T1000 (cell line): ENCODE measurements around the gene CCDC136.

ENCODE experiments used
- DNase-seq: peaks from one replicate; lab custom pipeline; 2025; ENCODE audit warnings: mixed read lengths; lab: John Stamatoyannopoulos, UW

The CCDC136 gene

GRCh38 chr7:128831994-128832879, 40.5 kb downstream of the CCDC136 start:
- no peak for DNase-seq

- no peak for DNase-seq
Measured at GRCh38 chr7:128832880-128833147, 41.0 kb downstream of the CCDC136 start.

- DNase-seq: no peak
Measured at GRCh38 chr7:128833148-128833945, 41.6 kb downstream of the CCDC136 start.

- DNase-seq: no peak
Measured at GRCh38 chr7:128833946-128834325, 42.2 kb downstream of the CCDC136 start.

- no peak for DNase-seq
Measured at GRCh38 chr7:128835231-128835751, 43.5 kb downstream of the CCDC136 start.

GRCh38 chr7:128835790-128836641, 44.2 kb downstream of the CCDC136 start:
- DNase-seq: no peak

GRCh38 chr7:128836729-128837348, 45.1 kb downstream of the CCDC136 start:
- no peak for DNase-seq

GRCh38 chr7:128837521-128837921, 45.8 kb downstream of the CCDC136 start:
- no peak for DNase-seq

GRCh38 chr7:128838109-128838779, 46.5 kb downstream of the CCDC136 start:
- DNase-seq: no peak

GRCh38 chr7:128838981-128839731, 47.4 kb downstream of the CCDC136 start:
- DNase-seq: no peak

- DNase-seq: no peak
Measured at GRCh38 chr7:128839751-128840177, 48.0 kb downstream of the CCDC136 start.

- DNase-seq: no peak
Measured at GRCh38 chr7:128840326-128841170, 48.8 kb downstream of the CCDC136 start.

GRCh38 chr7:128841171-128841690, 49.5 kb downstream of the CCDC136 start:
- no peak for DNase-seq

- no peak for DNase-seq
Measured at GRCh38 chr7:128841921-128842673, 50.3 kb downstream of the CCDC136 start.

- no peak for DNase-seq
Measured at GRCh38 chr7:128842674-128843641, 51.2 kb downstream of the CCDC136 start.

- DNase-seq: no peak
Measured at GRCh38 chr7:128843938-128844621, 52.3 kb downstream of the CCDC136 start.
